Fibroblast of peridontal ligament (primary cell): Measurements from ENCODE around the gene COA1.
"Not testable (repeated sequence)": the region's sequence is repeated elsewhere in the genome, so short reads cannot be mapped to it uniquely, and the experiment has no call there.

Source experiments
- DNase-seq: peaks from one replicate; pipeline ENCODE4 v3.0.0-alpha.2; 2010; ENCODE audit errors: extremely low read depth

Gene COA1

GRCh38 chr7:43630482-43630881 is 98.8 kb downstream of the COA1 start:
- no peak for DNase-seq

- DNase-seq = no peak
Measured at GRCh38 chr7:43629857-43630256, 99.5 kb downstream of the COA1 start.

- DNase-seq = no peak
Measured at GRCh38 chr7:43628431-43628830, 100.9 kb downstream of the COA1 start.

GRCh38 chr7:43627798-43628197 is 101.5 kb downstream of the COA1 start:
- not testable (repeated sequence) for DNase-seq

GRCh38 chr7:43626695-43627094 is 102.6 kb downstream of the COA1 start:
- no peak for DNase-seq

- no peak for DNase-seq
Measured at GRCh38 chr7:43625980-43626379, 103.3 kb downstream of the COA1 start.

GRCh38 chr7:43625453-43625852 is 103.9 kb downstream of the COA1 start:
- DNase-seq = no peak

GRCh38 chr7:43624156-43624555 is 105.2 kb downstream of the COA1 start:
- DNase-seq = no peak

- DNase-seq = no peak
Measured at GRCh38 chr7:43621729-43622448, 107.4 kb downstream of the COA1 start.

GRCh38 chr7:43619213-43620012 is 109.9 kb downstream of the COA1 start:
- DNase-seq = no peak

- DNase-seq = no peak
Measured at GRCh38 chr7:43618073-43618472, 111.2 kb downstream of the COA1 start.

GRCh38 chr7:43616977-43617376 is 112.3 kb downstream of the COA1 start:
- DNase-seq = no peak

GRCh38 chr7:43615558-43616145 is 113.7 kb downstream of the COA1 start:
- DNase-seq = no peak

- DNase-seq = peak; percentile 82
Measured at GRCh38 chr7:43612599-43613589, 116.4 kb downstream of the COA1 start.

GRCh38 chr7:43612128-43612527 is 117.2 kb downstream of the COA1 start:
- DNase-seq = no peak

- no peak for DNase-seq
Measured at GRCh38 chr7:43609097-43609496, 120.2 kb downstream of the COA1 start.

- DNase-seq = no peak
Measured at GRCh38 chr7:43604251-43604650, 125.1 kb downstream of the COA1 start.

- no peak for DNase-seq
Measured at GRCh38 chr7:43602256-43602655, 127.1 kb downstream of the COA1 start.

GRCh38 chr7:43600056-43600455 is 129.3 kb downstream of the COA1 start:
- no peak for DNase-seq

GRCh38 chr7:43596426-43596825 is 132.9 kb downstream of the COA1 start:
- not testable (repeated sequence) for DNase-seq

- no peak for DNase-seq
Measured at GRCh38 chr7:43594020-43594419, 135.3 kb downstream of the COA1 start.

GRCh38 chr7:43593010-43593409 is 136.3 kb downstream of the COA1 start:
- DNase-seq = no peak
